A549 (cell line): ENCODE measurements around the gene DECR2. TPM values are rescaled to one million over a fixed set of nuclear protein-coding genes. Genes with fewer than 3 reads are reported as not detected.

Source experiments
- ATAC-seq, 2 experiments: fragments of 200-7000 bp in 1 of 2; fragments of >200 bp in 1 of 2; cut with Nextera tagmentation in 1 of 2; cut with Tn5 transposase in 1 of 2; 3 replicates each; pipeline versions ENCODE4 v1.8.0 to v1.9.1; 2018 to 2020; ENCODE audit warnings: mild to moderate bottlenecking in 1 of 2, moderate library complexity in 1 of 2
- CTCF ChIA-PET: fragments of 300-600 bp; sonication (Branson Sonifier 250); formaldehyde crosslinking; extraction: SDS; loops from one replicate; lab custom pipeline; 2021; ENCODE audit warnings: antibody characterized with exemption, inconsistent platforms; lab: Yijun Ruan, JAX
- POLR2A ChIA-PET: fragments of 350-600 bp; formaldehyde crosslinking; extraction: SDS; loops from one replicate; lab custom pipeline; 2021; ENCODE audit warnings: antibody characterized with exemption, inconsistent platforms; lab: Yijun Ruan, JAX
- DNase-seq, 2 experiments: peaks; one replicate each; pipeline versions ENCODE4 v3.0.0 to v3.0.0-alpha.2; 2011 to 2016; ENCODE audit warnings: low read depth in 1 of 2, low spot score in 1 of 2
- FAIRE-seq: peaks from 2 replicates; lab custom pipeline; 2011; peaks lifted over from hg19 to GRCh38; lab: Jason Lieb, UNC
- H3K27ac ChIP-seq, 2 experiments: fragments of >200 bp; sonication (Bioruptor Twin); formaldehyde crosslinking; 3 replicates each; pipeline ENCODE4 v1.5.1; 2016 to 2017
- H3K4me1 ChIP-seq: fragments of >200 bp; sonication (Bioruptor Twin); formaldehyde crosslinking; 3 replicates; pipeline ENCODE4 v1.6.1; 2016
- H3K4me2 ChIP-seq: fragments of >200 bp; sonication (Bioruptor Twin); formaldehyde crosslinking; 3 replicates; pipeline ENCODE4 v1.6.1; 2016
- H3K4me3 ChIP-seq: fragments of >200 bp; sonication (Bioruptor Twin); formaldehyde crosslinking; 3 replicates; pipeline ENCODE4 v1.5.1; 2016
- H3K9me3 ChIP-seq: fragments of >200 bp; sonication (Bioruptor Twin); formaldehyde crosslinking; 3 replicates; pipeline ENCODE4 v1.6.1; 2016
- BHLHE40 ChIP-seq: IDR thresholded peaks from 2 replicates; pipeline ENCODE4 v1.6.1; 2012; ENCODE audit warnings: low read depth, low read length, inconsistent platforms
- E2F6 ChIP-seq: IDR thresholded peaks from 2 replicates; pipeline ENCODE4 v1.6.1; 2012; ENCODE audit warnings: low read depth, borderline replicate concordance
- EHMT2 ChIP-seq: fragments of 200-600 bp; sonication (generic); IDR thresholded peaks from 2 replicates; pipeline ENCODE4 v1.6.1; 2016; ENCODE audit warnings: antibody characterized with exemption, low read depth, mild to moderate bottlenecking, moderate library complexity
- EP300 ChIP-seq, 2 experiments: fragments of >200 bp; sonication (Bioruptor Twin); formaldehyde crosslinking; IDR thresholded peaks; 2 replicates in 1 of 2; 3 replicates in 1 of 2; pipeline ENCODE4 v1.6.1; 2016 to 2017
- ESRRA ChIP-seq: fragments of 150-350 bp; IDR thresholded peaks from 2 replicates; pipeline ENCODE4 v1.6.1; 2014; ENCODE audit warnings: mild to moderate bottlenecking, low read length, borderline replicate concordance
- FOSL2 ChIP-seq, 2 experiments: fragments of 450-650 bp in 1 of 2; fragments of >200 bp in 1 of 2; sonication (Bioruptor Twin) in 1 of 2; formaldehyde crosslinking; IDR thresholded peaks; 2 replicates each; pipeline versions ENCODE4 v1.5.0 to v1.6.1; 2016 to 2020; ENCODE audit warnings: mild to moderate bottlenecking in 1 of 2, moderate library complexity in 1 of 2
- FOXS1 ChIP-seq: fragments of 250-450 bp; sonication (Bioruptor Pico); IDR thresholded peaks from 2 replicates; pipeline ENCODE4 v1.5.0; 2020; ENCODE audit warnings: mild to moderate bottlenecking, moderate library complexity
- GATA3 ChIP-seq: IDR thresholded peaks from 2 replicates; pipeline ENCODE4 v1.6.1; 2012; ENCODE audit warnings: borderline replicate concordance
- HES2 ChIP-seq: fragments of >200 bp; sonication (Bioruptor Twin); formaldehyde crosslinking; IDR thresholded peaks from 2 replicates; pipeline ENCODE4 v1.6.1; 2016
- HMGXB4 ChIP-seq: fragments of 250-450 bp; sonication (Bioruptor Pico); IDR thresholded peaks from 2 replicates; pipeline ENCODE4 v1.5.0; 2021; ENCODE audit warnings: mild to moderate bottlenecking, moderate library complexity, borderline replicate concordance
- HOXA7 ChIP-seq: fragments of 250-450 bp; sonication (Bioruptor Pico); IDR thresholded peaks from 2 replicates; pipeline ENCODE4 v1.5.0; 2020; ENCODE audit warnings: mild to moderate bottlenecking, moderate library complexity
- JUN ChIP-seq, 2 experiments: fragments of >200 bp; sonication (Bioruptor Twin); formaldehyde crosslinking; IDR thresholded peaks; 2 replicates in 1 of 2; 3 replicates in 1 of 2; pipeline ENCODE4 v1.6.1; 2016 to 2017
- KDM5A ChIP-seq: fragments of 200-600 bp; sonication (generic); IDR thresholded peaks from 2 replicates; pipeline ENCODE4 v1.6.1; 2016; ENCODE audit warnings: antibody characterized with exemption, mild to moderate bottlenecking
- MAFK ChIP-seq: fragments of 450-650 bp; IDR thresholded peaks from 2 replicates; pipeline ENCODE4 v1.6.1; 2014; ENCODE audit not compliant: partially characterized antibody
- NPAS2 ChIP-seq: fragments of 250-450 bp; sonication (Bioruptor Pico); IDR thresholded peaks from 2 replicates; pipeline ENCODE4 v1.8.0; 2022; ENCODE audit warnings: mild to moderate bottlenecking, moderate library complexity, borderline replicate concordance
- PHF8 ChIP-seq: fragments of 200-600 bp; sonication (generic); IDR thresholded peaks from 2 replicates; pipeline ENCODE4 v1.6.1; 2016; ENCODE audit warnings: low read depth, mild to moderate bottlenecking, antibody characterized with exemption, moderate library complexity, borderline replicate concordance
- POLR2AphosphoS2 ChIP-seq: conservative IDR thresholded peaks from 2 replicates; pipeline ENCODE4 v1.6.1; 2012; ENCODE audit warnings: low read length, improper control_type of control experiment, inconsistent platforms
- RNF2 ChIP-seq: fragments of 200-600 bp; sonication (generic); IDR thresholded peaks from 2 replicates; pipeline ENCODE4 v1.6.1; 2016; ENCODE audit warnings: low read depth, mild to moderate bottlenecking, antibody characterized with exemption, moderate library complexity, borderline replicate concordance
- SMC3 ChIP-seq: fragments of >200 bp; sonication (Bioruptor Twin); formaldehyde crosslinking; IDR thresholded peaks from 3 replicates; pipeline ENCODE4 v1.6.1; 2018; ENCODE audit warnings: inconsistent platforms
- ZSCAN20 ChIP-seq: fragments of 250-450 bp; sonication (Bioruptor Pico); IDR thresholded peaks from 2 replicates; pipeline ENCODE4 v1.8.0; 2022; ENCODE audit warnings: mild to moderate bottlenecking, moderate library complexity
- WGBS: methylation state at CpG from one replicate; pipeline ENCODE4 v1.1.6; 2017; ENCODE audit errors: missing lambda C conversion rate; 5-methylcytosine and 5-hydroxymethylcytosine counted together
- polyA plus RNA-seq, 4 experiments: library from polyadenylated mRNA; depleted of rRNA in 3 of 4; stranded (reverse); fragments of >200 nt; fragmentation: RNase III in 1 of 4; extraction: RNeasy Plus Mini Kit Qiagen cat#74134 plus additional on column Dnase treatment in 1 of 4; gene quantifications; 2 replicates in 3 of 4; 3 replicates in 1 of 4; pipeline ENCODE4 v1.2.3, GENCODE V29; 2011 to 2017
- TF ChIP-seq, protein P1 (sequence below): IDR thresholded peaks from 2 replicates; pipeline ENCODE4 v1.6.1; 2012
- TF ChIP-seq, protein P2 (sequence below): fragments of >200 bp; sonication (Bioruptor Twin); formaldehyde crosslinking; IDR thresholded peaks from 3 replicates; pipeline ENCODE4 v1.6.1; 2016

DECR2 gene
- polyA plus RNA-seq, 2 of the 4 experiments (the other 2 are of a cell fraction) = 15.5 to 34.2 TPM

GRCh38 chr16:371515-372301 lies 30.0 kb upstream of the DECR2 start:
- TF ChIP-seq EHMT2 = no peak
- ATAC-seq = no peak
- Histone ChIP-seq H3K4me3 (no peak overlapping the region), H3K4me1 (peaks cover 17% of the 10 kb centered on the region; the same call in 2 of the 3 replicates), H3K9me3 (no peaks in the 10 kb centered on the region), H3K27ac (no peak overlapping the region), H3K4me2 (no peak overlapping the region)
- 94% methylated on average over 27 of the region's 31 CpGs for WGBS
- FAIRE-seq = no peak
- ChIA-PET CTCF (interaction anchor here (1.0 to 3.5 kb wide), 7 partner anchors 8 to 306 kb away, joined by 3 to 16 read pairs (median 5); partner anchors contain the start of gene HBQ1), POLR2A (no interaction called here)
- DNase-seq = no peak

- no peak for DNase-seq
- peaks cover 17% of the 10 kb centered on the region; the same call in 2 of the 3 replicates for H3K4me1 ChIP-seq
- ATAC-seq = no peak
- H3K4me2 ChIP-seq = no peak overlapping the region
- CTCF ChIA-PET = interaction anchor here (1.4 to 3.5 kb wide), 2 partner anchors 10 to 276 kb away, joined by 3 to 16 read pairs; no protein-coding TSS in a partner anchor
- H3K9me3 ChIP-seq = no peaks in the 10 kb centered on the region
- no peak overlapping the region for H3K27ac ChIP-seq
- FAIRE-seq = no peak
- POLR2A ChIA-PET = no interaction called here
- no peak overlapping the region for H3K4me3 ChIP-seq
- 84% methylated on average over 15 of the region's 19 CpGs for WGBS
- TF ChIP-seq, protein P1, sequence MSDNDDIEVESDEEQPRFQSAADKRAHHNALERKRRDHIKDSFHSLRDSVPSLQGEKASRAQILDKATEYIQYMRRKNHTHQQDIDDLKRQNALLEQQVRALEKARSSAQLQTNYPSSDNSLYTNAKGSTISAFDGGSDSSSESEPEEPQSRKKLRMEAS = no peak
- no peak for TF ChIP-seq EP300 (IDR thresholded peaks at IDR 0.05)
- TF ChIP-seq HES2 = no peak
- no peak for TF ChIP-seq HMGXB4 (CRISPR knock-in tag)
- no peak for TF ChIP-seq BHLHE40
- no peak for TF ChIP-seq KDM5A
- no peak for TF ChIP-seq ZSCAN20
- no peak for TF ChIP-seq FOSL2 (IDR thresholded peaks at IDR 0.05)
- TF ChIP-seq FOSL2 (CRISPR knock-in tag; IDR thresholded peaks at IDR 0.05) = no peak
- TF ChIP-seq, protein P2, sequence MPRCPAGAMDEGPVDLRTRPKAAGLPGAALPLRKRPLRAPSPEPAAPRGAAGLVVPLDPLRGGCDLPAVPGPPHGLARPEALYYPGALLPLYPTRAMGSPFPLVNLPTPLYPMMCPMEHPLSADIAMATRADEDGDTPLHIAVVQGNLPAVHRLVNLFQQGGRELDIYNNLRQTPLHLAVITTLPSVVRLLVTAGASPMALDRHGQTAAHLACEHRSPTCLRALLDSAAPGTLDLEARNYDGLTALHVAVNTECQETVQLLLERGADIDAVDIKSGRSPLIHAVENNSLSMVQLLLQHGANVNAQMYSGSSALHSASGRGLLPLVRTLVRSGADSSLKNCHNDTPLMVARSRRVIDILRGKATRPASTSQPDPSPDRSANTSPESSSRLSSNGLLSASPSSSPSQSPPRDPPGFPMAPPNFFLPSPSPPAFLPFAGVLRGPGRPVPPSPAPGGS = no peak
These were observed 29.2 kb upstream of the DECR2 start for GRCh38 chr16:372302-372983.

GRCh38 chr16:373020-373598 lies 28.6 kb upstream of the DECR2 start:
- Histone ChIP-seq H3K27ac (no peak overlapping the region), H3K9me3 (no peaks in the 10 kb centered on the region), H3K4me1 (peaks cover 17% of the 10 kb centered on the region; the same call in 2 of the 3 replicates), H3K4me3 (no peak overlapping the region), H3K4me2 (no peak overlapping the region)
- POLR2A ChIA-PET = no interaction called here
- no peak for DNase-seq
- ATAC-seq = no peak
- CTCF ChIA-PET = interaction anchor here (3.5 kb wide), 1 partner anchor 11 kb away, joined by 16 read pairs; no protein-coding TSS in a partner anchor
- TF ChIP-seq, protein P2 = no peak
- TF ChIP-seq SMC3 (no peak), POLR2AphosphoS2 (no peak), E2F6 (no peak), NPAS2 (CRISPR knock-in tag) (no peak), ESRRA (no peak), RNF2 (no peak), FOXS1 (CRISPR knock-in tag) (no peak), EHMT2 (no peak), JUN (IDR thresholded peaks at IDR 0.05) (no peak), HOXA7 (CRISPR knock-in tag) (no peak), HES2 (no peak), MAFK (no peak), PHF8 (no peak), GATA3 (no peak)
- WGBS = 79% methylated on average over 5 of the region's 5 CpGs
- no peak for FAIRE-seq
